Astrocyte of the cerebellum (primary cell): ENCODE results near the gene VAPB.

Experiments used
- DNase-seq: peaks from one replicate; pipeline ENCODE4 v3.0.0-alpha.2; 2011; ENCODE audit warnings: low read depth
- H3K4me3 ChIP-seq: 2 replicates; pipeline ENCODE4 v1.5.1; 2011; ENCODE audit warnings: mild to moderate bottlenecking, low read depth, low read length, moderate library complexity
- in situ Hi-C: cut with HindIII; loops from 2 replicates; pipeline ENCODE4 v1.10.0; 2017; ENCODE audit warnings: low sequenced_read_pairs
- TF ChIP-seq, protein P1 (sequence below): IDR thresholded peaks from 2 replicates; pipeline ENCODE4 v1.5.1; 2012; ENCODE audit warnings: low read length, low read depth, moderate library complexity, mild to moderate bottlenecking; ENCODE audit errors: missing control alignments

VAPB gene

DNA sequence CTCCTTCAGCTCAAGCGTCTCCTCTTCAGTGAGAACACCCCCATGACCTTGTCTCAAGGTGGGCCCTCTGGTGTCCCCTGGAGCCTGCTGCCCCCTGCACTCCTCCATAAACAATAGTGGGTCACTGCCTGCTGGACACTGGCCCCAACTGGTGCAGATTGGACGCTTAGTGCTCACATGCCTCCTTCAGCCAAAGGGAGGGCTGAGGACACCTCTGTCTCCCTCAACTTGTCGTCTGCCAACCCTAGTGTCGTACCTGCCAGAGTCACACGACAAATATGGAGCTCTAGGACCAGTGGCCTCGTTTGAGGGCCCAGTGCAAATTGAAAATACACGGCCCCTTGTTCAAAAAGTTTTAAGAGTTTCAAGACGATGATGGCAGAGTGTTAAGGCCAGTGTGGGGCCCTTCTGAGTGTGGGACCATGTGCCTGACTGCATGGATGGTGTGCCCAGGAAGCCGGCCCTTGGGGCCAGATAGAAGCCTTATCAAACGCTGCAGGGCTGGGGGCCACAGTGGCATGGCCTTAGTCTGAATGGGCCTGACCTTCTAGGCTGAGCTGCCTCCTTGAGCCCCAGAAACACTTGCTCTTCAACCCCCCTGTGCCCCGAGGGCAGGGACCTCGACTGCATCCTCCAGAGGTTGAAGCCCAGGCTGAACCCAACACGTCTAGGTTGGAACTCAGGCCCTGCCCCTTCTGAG lies 106.0 kb downstream of the VAPB start:
- H3K4me3 ChIP-seq = no peak overlapping the region
- TF ChIP-seq, protein P1, sequence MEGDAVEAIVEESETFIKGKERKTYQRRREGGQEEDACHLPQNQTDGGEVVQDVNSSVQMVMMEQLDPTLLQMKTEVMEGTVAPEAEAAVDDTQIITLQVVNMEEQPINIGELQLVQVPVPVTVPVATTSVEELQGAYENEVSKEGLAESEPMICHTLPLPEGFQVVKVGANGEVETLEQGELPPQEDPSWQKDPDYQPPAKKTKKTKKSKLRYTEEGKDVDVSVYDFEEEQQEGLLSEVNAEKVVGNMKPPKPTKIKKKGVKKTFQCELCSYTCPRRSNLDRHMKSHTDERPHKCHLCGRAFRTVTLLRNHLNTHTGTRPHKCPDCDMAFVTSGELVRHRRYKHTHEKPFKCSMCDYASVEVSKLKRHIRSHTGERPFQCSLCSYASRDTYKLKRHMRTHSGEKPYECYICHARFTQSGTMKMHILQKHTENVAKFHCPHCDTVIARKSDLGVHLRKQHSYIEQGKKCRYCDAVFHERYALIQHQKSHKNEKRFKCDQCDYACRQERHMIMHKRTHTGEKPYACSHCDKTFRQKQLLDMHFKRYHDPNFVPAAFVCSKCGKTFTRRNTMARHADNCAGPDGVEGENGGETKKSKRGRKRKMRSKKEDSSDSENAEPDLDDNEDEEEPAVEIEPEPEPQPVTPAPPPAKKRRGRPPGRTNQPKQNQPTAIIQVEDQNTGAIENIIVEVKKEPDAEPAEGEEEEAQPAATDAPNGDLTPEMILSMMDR = no peak
- DNase-seq = no peak
- in situ Hi-C loops = no loop called here

DNA sequence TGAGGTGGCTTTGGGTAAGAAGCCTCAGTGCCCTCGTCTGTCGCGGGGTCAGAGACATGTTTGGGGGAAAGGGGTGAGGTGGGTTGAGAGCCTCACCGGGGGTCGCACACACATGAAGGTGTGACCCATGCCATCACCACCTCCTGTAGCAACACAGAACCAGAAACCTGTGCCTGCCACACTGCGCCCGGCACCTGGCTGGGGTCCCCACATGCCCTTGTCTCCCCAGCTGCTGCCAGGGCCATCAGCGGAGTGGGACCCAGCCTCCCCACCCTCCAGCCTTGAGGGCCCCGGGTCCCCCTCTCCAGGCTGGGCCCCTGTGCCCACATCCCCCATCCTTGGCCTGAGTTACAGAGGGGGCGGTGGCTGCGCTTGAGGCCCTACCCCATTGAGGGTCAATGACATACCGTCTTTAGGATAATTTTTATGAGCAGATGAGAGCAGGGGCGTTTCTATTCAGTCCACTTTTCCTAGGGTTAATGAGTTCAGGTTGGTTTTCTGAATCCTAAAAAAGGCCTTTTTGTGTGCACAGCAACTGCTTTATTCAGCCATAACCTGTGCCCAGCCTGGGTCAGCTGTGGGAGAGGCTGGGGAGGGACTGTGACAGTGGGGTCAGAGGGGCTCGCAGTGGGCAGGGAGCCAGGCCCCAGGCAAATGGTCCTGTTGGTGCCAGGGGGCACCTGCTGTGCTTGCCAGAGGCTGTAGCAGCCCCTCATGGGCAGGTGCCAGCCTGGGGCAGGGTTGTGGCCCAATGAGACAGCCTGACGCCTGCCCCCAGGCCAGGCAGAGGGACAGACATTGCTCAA lies 106.8 kb downstream of the VAPB start:
- in situ Hi-C loops = no loop called here
- TF ChIP-seq, protein P1 = no peak
- no peak overlapping the region for H3K4me3 ChIP-seq
- DNase-seq = no peak

DNA sequence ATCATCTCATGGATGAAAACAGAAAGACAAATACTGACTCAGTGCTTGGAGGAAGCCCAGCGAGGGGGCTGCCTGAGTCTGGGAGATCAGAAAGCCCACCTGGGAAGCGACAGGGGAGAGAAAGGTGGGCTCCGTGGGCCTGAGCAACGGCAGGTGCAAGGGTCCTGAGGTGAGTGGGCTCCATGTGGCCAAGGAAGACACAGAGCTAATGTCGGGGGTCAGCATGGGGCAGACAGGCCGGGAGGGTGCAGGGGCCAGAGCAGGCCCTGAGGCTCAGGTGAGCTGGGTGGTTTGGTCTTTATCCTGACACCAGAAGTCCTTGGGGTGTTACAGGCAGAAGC lies 107.4 kb downstream of the VAPB start:
- H3K4me3 ChIP-seq = no peak overlapping the region
- no peak for DNase-seq
- TF ChIP-seq, protein P1 = no peak
- in situ Hi-C loops = no loop called here

DNA sequence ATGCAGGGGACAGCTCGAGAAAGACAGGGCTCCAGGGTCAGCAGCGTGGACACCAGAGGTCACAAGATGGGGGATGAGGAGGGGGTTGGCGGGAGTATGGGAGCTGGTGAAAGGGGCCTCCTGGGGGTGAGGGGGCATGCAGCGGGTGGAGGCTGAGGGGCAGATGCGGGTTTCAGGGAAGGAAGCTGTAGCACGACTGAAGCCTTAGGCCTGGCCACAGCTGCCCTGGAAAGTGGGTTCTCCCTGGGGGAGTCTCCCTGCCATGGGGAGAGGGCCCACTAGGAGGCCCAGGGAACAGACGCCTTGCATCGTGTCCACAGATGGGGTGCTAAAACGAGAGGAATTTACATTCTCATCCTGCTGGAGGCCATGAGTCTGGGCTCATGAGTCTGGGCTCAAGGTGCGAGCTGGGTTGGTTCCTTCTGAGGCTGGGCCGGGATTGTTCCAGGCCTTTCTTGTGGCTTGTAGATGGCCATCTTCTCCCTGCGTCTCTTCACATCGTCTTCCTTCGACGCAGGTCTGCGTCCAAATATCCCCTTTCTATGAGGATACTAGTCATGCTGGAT lies 108.1 kb downstream of the VAPB start:
- no peak for DNase-seq
- TF ChIP-seq, protein P1 = no peak
- H3K4me3 ChIP-seq = no peak overlapping the region
- in situ Hi-C loops = no loop called here

DNA sequence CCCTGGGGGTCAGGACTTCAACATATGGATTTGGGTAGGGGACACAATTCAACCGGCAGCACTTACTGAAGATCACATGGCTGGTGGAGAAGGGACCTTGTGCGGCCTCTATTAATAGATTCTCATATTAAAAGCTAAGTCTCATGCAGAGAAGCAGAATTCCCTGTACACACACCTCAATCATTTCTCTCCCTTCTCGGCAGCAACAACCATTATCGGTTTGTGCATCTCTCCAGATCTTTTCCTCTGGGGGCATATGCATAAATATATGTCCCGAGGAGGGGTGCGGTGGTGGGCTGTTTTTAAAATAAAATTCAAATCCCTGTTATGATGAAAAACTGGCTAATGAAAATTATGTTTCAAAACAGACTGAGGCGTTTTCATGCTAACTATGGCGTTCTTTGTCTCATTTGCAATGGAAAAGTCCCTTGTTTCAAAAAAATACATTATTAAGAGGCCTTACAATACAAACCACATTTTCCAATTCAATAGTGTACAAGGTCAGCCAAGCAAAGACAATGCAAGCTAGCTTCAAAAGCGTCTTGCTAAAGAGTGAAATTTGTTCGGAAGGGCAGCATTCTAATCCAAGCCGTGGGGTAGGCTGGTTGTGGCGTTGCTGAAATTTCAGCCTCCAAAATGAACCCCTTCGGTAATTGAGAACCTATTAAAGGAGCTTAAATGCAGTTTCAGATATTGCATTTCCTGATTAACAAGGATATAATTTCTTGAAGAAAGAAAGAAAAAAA lies 108.9 kb downstream of the VAPB start:
- TF ChIP-seq, protein P1 = no peak
- DNase-seq = no peak
- in situ Hi-C loops = no loop called here
- no peak overlapping the region for H3K4me3 ChIP-seq

DNA sequence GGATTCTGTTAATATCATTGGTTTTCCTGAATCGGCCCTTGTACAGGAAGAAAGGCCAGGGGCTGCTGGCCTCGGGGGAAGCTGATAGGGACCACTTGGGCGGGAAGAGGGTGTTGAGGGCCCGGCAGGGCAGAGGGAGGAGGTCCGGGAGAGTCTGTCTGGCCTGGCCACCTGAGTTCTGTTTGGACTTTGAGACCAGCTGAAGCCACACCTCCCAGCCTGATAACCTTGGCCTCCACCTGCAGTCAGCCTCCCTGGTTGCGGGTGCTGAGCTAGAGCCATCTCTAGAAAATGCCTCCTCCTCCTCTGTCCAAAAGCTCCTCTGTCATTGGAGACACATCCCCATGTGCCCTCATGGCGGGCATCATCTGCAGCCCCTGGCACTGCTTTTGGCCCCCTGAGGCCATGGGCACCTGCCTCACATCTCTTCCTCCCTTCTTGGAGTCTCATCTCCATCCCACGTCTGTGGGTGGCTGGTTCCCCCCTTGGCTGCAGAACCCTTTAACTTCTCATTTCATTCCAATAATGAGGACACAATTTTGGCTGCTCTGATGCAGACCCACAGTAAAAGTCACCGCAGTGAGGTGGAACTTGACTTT lies 109.5 kb downstream of the VAPB start:
- no peak for DNase-seq
- H3K4me3 ChIP-seq = no peak overlapping the region
- in situ Hi-C loops = no loop called here
- TF ChIP-seq, protein P1 = no peak
